Prostate gland (tissue), 2 donors: ENCODE data around the gene BBS10.

ENCODE experiments used
- CTCF ChIP-seq, 4 experiments: fragments of 200-600 bp in 2 of 4; fragments of 450-650 bp in 2 of 4; sonication (generic) in 2 of 4; IDR thresholded peaks; 1 replicate in 3 of 4; 2 replicates in 1 of 4; pipeline ENCODE4 v1.5.1; 2016 to 2019; ENCODE audit warnings: antibody characterized with exemption in 4 of 4, mild to moderate bottlenecking in 2 of 4, moderate library complexity in 2 of 4
- POLR2A ChIP-seq: fragments of 450-650 bp; IDR thresholded peaks from one replicate; pipeline ENCODE4 v1.6.1; 2016; ENCODE audit warnings: antibody characterized with exemption, mild to moderate bottlenecking

- TF ChIP-seq POLR2A (no peak), CTCF (IDR thresholded peaks at IDR 0.05) (no peak)
These were observed 35.9 kb downstream of the BBS10 start for GRCh38 chr12:76312315-76312714.
